Motor neuron (in vitro differentiated cells): ENCODE results near the gene RASA3. TPM values are rescaled to one million over a fixed set of nuclear protein-coding genes. Genes with fewer than 3 reads are reported as not detected.

Source experiments
- ATAC-seq, 8 experiments: fragments of 200-7000 bp; cut with Tn5 transposase; replicated peaks in 6 of 8; 2 replicates each; pipeline ENCODE4 v1.8.0; 2021; ENCODE audit warnings: mild to moderate bottlenecking in 8 of 8, moderate library complexity in 8 of 8
- H3K27ac ChIP-seq, 2 donors: fragments of 250-450 bp; sonication (Bioruptor Pico); 2 replicates each; pipeline ENCODE4 v1.9.0; 2021; ENCODE audit warnings: antibody characterized with exemption in 2 of 2, mild to moderate bottlenecking in 2 of 2, moderate library complexity in 1 of 2
- H3K4me1 ChIP-seq, 2 donors: fragments of 250-450 bp; sonication (Bioruptor Pico); replicated peaks in 1 of 2; 2 replicates each; pipeline ENCODE4 v1.6.1; 2021; ENCODE audit warnings: antibody characterized with exemption in 2 of 2, mild to moderate bottlenecking in 2 of 2, moderate library complexity in 1 of 2
- H3K4me3 ChIP-seq, 5 donors: fragments of 250-450 bp; sonication (Bioruptor Pico); 2 replicates each; pipeline ENCODE4 v1.9.0; 2021; ENCODE audit warnings: antibody characterized with exemption in 5 of 5, mild to moderate bottlenecking in 5 of 5, moderate library complexity in 4 of 5
- WGBS, 10 experiments: fragments of 450-650 bp; shearing (Covaris generic); methylation state at CpG; one replicate each; pipeline ENCODE4 v1.0.0; 2022; 5-methylcytosine and 5-hydroxymethylcytosine counted together
- in situ Hi-C, 9 experiments: fragments of 400-800 bp; cut with MboI; loops; one replicate each; pipeline ENCODE4 v1.15.0; 2021; ENCODE audit warnings: low sequenced_read_pairs in 9 of 9, low pct_unique_long_range_greater_than_20kb in 2 of 9; ENCODE audit not compliant: unreplicated experiment in 9 of 9
- total RNA-seq, 8 experiments: library from RNA; unstranded; fragments of 300-600 nt; gene quantifications; 2 replicates each; pipeline versions ENCODE4 v1.2.3 to v1.2.4, GENCODE V29; 2022

RASA3 gene
- total RNA-seq, 8 experiments from 2014 or later = 1.3 to 25.2 (median 10.0) TPM

DNA sequence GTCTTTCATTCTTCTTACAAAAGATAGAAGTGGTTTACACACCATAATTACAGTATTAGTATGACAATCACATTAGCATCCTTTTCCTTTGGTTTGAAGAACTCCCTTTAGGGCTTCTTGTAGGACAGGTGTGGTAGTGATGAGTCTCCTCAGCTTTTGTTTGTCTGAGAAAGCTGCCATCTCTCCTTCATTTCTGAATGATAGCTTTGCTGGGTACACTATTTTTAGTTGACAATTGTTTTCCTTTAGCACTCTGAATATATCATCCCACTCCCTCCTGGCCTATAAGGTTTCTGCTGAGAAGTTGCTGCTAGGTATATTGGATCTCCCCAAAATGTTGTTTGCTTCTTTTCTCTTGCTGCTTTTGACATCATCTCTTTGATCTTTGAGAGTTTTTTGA, 39.3 kb downstream of the RASA3 start:
- Histone ChIP-seq H3K4me3 (no peak overlapping the region), H3K27ac (no peak overlapping the region), H3K4me1 (peaks cover 9 to 13% of the 10 kb centered on the region in 2 donors)
- ATAC-seq = no peak
- in situ Hi-C loops = no loop called here

- H3K4me3 ChIP-seq = no peak overlapping the region
- ATAC-seq = no peak
- in situ Hi-C loops = no loop called here
- H3K4me1 ChIP-seq = peaks cover 3 to 6% of the 10 kb centered on the region in 2 donors
- WGBS, 10 experiments = 65 to 100% (median 96%) methylated on average over 1 to 3 of the region's 3 CpGs; no CpG with 5 or more reads in 1 of the 10 experiments
- H3K27ac ChIP-seq = no peak overlapping the region
Measured at GRCh38 chr13:114092468-114092867, 40.0 kb downstream of the RASA3 start.

DNA sequence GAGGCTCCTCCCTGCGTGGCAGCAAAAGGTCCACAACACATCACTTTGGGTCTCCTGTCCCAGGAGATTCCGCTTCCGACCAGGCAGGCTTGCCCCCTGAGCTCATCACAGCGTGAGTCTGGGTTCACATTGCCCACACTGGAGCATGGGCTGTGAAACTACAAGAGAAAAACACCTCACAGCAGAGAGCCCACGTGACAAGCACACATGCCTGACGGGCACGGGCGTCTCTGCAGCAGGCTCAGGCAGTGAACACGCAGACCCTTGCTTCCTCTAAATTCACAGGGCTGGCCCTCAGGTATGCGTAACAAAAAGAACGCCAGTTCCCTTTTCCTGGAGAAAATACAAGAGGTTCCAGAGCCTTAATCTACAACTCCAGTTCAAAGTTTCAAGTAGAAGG, 41.9 kb downstream of the RASA3 start:
- Histone ChIP-seq H3K4me1 (no peaks in the 10 kb centered on the region), H3K4me3 (no peak overlapping the region), H3K27ac (no peak overlapping the region)
- WGBS, 10 experiments = 57 to 100% (median 93%) methylated on average over 1 to 7 of the region's 11 CpGs; no CpG with 5 or more reads in 1 of the 10 experiments
- no peak for ATAC-seq
- in situ Hi-C loops = no loop called here

DNA sequence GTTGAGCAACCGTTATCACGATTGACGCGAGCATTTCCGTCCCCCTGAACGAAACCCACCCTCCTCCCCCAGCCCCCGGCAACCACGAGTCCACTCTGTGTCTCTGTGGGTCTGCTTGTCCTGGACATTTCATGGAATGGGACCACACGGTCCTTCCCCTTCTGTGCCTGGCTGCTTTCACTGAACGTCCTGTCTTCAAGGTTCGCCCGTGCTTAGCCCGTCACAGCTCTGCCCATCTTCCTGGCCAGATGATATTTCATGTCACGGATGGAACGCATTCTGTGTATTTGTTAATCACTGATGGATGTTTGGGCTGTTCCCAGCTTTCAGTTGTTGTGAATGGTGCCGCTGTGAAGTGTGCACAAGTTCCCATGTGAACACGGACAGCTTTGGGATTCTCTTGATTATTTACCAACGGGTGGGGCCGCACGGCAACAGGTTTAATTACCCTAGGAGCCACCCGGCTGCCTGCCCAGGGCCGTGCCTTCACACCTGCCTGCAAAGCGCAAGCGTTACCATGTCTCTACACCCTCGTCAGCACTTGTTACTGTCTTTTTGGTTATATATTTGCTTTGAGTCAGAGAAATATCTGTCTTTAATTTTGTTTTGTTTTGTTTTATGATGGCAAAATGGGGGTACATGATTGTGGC, 42.5 kb downstream of the RASA3 start:
- no peak overlapping the region for H3K27ac ChIP-seq
- ATAC-seq = no peak
- in situ Hi-C loops = no loop called here
- H3K4me3 ChIP-seq = no peak overlapping the region
- WGBS, 10 experiments = 60 to 100% (median 80%) methylated on average over 1 to 8 of the region's 25 CpGs; no CpG with 5 or more reads in 3 of the 10 experiments
- no peaks in the 10 kb centered on the region for H3K4me1 ChIP-seq

GRCh38 chr13:114089341-114089740, 43.1 kb downstream of the RASA3 start:
- WGBS, 10 experiments = 76 to 96% (median 80%) methylated on average over 3 to 7 of the region's 15 CpGs; no CpG with 5 or more reads in 5 of the 10 experiments
- ATAC-seq = no peak
- in situ Hi-C loops = no loop called here
- H3K27ac ChIP-seq = no peak overlapping the region
- no peak overlapping the region for H3K4me3 ChIP-seq
- no peaks in the 10 kb centered on the region for H3K4me1 ChIP-seq

DNA sequence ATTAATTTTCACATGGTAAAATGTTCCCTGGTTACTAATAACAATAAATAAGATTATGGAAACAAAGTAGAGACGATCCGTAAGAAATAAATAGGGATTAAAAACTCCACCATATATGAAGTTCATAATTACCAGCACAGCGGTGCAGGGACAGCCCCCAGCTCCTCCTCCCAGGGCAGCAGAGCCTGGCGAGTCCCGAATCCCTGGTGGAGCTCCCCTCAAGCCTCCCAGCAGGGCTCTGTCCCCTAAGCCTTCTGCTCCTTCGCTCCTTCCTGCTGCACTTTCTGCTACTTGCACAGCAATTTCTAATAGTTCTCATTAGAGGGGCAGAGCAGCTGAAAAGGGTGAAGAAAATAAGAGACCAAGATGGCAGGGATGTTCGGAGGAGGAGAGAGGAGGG, 43.6 kb downstream of the RASA3 start:
- in situ Hi-C loops = no loop called here
- Histone ChIP-seq H3K27ac (no peak overlapping the region), H3K4me3 (no peak overlapping the region), H3K4me1 (no peaks in the 10 kb centered on the region)
- WGBS, 10 experiments = 80 to 100% (median 94%) methylated on average over 2 to 4 of the region's 7 CpGs; no CpG with 5 or more reads in 4 of the 10 experiments
- ATAC-seq = no peak

DNA sequence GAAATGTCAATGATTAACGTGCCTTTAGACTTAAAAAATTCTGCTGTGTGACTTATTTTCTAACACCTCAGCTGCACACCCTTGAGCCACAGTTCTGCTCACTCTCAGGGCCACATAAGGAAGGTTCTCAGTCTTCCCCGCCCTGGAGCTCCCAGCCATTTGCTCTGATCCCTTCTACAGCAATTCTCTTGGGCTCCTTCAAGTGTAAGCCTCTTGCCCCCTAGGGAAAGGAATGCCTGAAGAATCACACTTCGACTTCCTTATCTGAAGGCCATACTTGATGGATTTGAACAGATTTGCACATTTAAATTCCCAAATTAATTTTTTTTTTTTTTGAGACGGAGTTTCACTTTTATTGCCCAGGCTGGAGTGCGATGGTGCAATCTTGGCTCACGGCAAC, 44.2 kb downstream of the RASA3 start:
- in situ Hi-C loops = no loop called here
- Histone ChIP-seq H3K4me1 (no peaks in the 10 kb centered on the region), H3K27ac (no peak overlapping the region), H3K4me3 (no peak overlapping the region)
- no peak for ATAC-seq
- whole genome bisulfite sequencing, 10 experiments = 35 to 100% (median 91%) methylated on average over 1 to 6 of the region's 6 CpGs; no CpG with 5 or more reads in 1 of the 10 experiments

GRCh38 chr13:114087430-114087829, 45.0 kb downstream of the RASA3 start:
- Histone ChIP-seq H3K4me3 (no peak overlapping the region), H3K27ac (no peak overlapping the region), H3K4me1 (peaks cover 3 to 5% of the 10 kb centered on the region in 2 donors)
- ATAC-seq = no peak
- WGBS, 10 experiments = 92 to 97% methylated on average over 5 to 6 of the region's 18 CpGs; no CpG with 5 or more reads in 8 of the 10 experiments
- in situ Hi-C loops = no loop called here

DNA sequence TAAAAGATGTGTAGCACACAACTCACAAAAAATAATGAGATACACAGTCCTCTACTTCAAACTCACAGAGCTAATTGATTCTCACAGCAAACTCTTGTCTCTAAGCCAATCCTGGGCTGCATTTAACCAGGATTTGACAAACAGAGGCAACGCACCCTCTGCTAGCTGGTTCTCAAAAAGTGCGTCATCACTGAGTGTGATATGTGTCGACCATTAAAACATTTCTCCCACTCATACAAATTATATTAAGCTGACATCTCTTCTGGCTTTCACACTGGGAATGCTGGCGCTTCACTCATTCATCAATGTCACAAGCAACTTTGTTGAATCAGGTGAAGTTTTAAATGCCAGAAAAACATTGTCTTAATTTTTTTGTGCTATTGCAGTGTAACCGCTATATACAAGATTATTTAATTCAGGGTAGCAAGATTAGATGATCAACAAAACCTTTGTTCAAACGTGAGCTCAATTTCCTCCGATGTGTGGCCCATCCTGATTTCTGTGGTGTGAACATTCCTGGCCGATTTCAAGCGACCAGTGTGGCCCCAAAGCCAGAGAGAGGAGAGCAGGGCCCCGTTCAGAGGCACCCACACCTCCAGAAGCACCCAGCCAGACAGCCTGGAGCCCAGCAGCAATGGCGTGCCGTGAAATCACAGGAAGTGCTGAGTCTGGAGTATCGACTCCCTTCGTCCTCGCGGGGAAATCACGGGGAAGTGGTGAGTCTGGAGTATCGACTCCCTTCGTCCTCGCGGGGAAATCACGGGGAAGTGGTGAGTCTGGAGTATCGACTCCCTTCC, 49.4 kb downstream of the RASA3 start:
- 0 to 100% (median 86%) methylated on average over 1 to 12 of the region's 23 CpGs; no CpG with 5 or more reads in 1 of the 10 experiments for WGBS, 10 experiments
- Histone ChIP-seq H3K4me1 (peaks cover 24 to 35% of the 10 kb centered on the region in 2 donors), H3K4me3 (no peak overlapping the region), H3K27ac (no peak overlapping the region)
- in situ Hi-C loops = no loop called here
- no peak for ATAC-seq

DNA sequence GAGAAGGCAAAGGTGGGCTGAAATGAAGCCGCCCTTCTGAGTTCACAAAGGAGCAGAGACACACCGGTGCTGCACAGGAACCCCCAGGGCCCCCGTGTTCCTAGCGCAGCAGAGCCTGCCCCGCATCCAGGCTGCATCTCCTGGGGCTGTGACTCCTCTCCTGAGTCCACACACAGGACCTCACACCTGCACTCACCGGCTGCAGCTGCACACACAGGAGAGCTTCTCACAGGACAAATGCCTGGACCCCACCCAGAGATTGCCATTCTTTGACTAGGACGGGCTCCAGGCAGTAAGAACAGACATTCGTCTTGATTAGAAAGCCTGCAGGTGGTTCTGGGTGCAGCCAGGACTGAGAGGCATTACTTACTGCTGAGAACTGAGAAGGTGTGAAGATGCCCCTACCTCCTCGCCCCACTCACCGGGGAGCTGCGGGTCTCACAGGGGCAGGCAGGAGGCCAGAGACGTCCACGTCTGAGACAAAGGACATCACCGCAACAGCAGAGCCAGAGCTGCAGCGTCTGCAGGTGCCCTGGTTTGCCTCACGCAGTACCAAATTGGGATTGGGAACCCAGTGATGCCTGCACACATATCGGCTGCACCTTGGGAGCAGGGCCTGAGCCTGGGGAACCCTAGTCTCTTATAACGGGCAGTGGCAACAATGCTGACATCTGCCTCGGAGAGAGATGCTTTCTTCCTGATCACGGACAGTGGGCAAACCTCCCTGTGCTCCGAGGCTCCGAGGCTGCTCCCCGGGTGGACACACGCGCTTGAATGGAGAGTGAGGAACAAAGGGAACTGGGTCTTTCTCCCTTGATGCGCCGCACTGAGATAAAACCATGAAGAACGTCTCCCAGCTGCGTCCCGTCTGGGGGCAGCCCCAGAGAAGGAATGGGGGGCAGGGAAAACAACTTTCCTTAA, 50.4 kb downstream of the RASA3 start:
- no peak for ATAC-seq
- Histone ChIP-seq H3K4me1 (peaks cover 27 to 39% of the 10 kb centered on the region in 2 donors), H3K27ac (peak overlapping the region in 1 of 2 donors; percentile 7), H3K4me3 (no peak overlapping the region)
- in situ Hi-C loops = no loop called here
- 64 to 100% (median 89%) methylated on average over 1 to 6 of the region's 30 CpGs; no CpG with 5 or more reads in 3 of the 10 experiments for WGBS, 10 experiments

DNA sequence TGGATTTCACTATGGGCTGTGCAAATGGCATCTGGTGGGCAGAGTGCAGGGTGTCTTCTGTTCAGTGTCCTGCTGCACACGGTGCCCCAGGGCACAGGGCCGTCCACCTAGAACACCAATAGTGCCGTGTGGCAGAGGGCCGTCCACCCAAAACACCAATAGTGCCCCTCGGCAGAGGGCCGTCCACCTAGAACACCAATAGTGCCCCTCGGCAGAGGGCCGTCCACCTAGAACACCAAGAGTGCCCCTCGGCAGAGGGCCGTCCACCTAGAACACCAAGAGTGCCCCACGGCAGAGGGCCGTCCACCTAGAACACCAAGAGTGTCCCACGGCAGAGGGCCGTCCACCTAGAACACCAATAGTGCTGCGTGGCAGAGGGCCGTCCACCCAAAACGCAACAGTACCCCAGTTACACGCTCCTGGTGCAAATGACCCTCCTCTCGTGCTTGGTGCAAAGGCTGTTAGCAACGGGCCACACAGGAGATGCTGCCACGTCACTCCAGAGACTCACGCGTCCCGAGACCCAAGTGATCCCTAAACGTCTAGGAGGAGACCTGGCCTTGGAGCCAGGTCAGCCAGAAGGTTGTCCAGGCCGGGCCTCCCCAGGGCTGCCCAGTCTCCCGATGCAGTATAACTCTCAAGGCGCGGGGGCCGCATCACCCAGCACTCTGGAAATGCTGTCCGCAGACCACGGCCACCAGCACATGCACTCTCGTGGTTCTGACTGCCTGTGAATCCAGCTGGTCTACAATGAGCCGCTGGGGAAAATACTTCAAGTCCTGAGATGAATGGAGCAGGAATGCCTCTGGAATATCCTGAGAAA, 51.5 kb downstream of the RASA3 start:
- Histone ChIP-seq H3K4me1 (peaks cover 27 to 39% of the 10 kb centered on the region in 2 donors), H3K4me3 (no peak overlapping the region), H3K27ac (no peak overlapping the region)
- no peak for ATAC-seq
- in situ Hi-C loops = no loop called here
- 89 to 100% (median 100%) methylated on average over 1 to 3 of the region's 34 CpGs; no CpG with 5 or more reads in 5 of the 10 experiments for WGBS, 10 experiments
